IMR-90 (cell line): ENCODE measurements around the gene OTUD5. TPM values are rescaled to one million over a fixed set of nuclear protein-coding genes. Genes with fewer than 3 reads are reported as not detected.

ENCODE experiments used
- ATAC-seq: fragments of 200-7000 bp; cut with Tn5 transposase; 2 replicates; pipeline ENCODE4 v1.9.1; 2020; ENCODE audit warnings: low read depth, mild to moderate bottlenecking, moderate library complexity
- BruUV-seq: library from RNA; stranded (reverse); fragments of 400-500 nt; replicated peaks from 2 replicates; lab custom pipeline; 2021; lab: Mats Ljungman, UMichigan
- CTCF ChIA-PET: fragments of 300-600 bp; formaldehyde crosslinking; extraction: SDS; loops from one replicate; lab custom pipeline; 2021; ENCODE audit warnings: antibody characterized with exemption; lab: Yijun Ruan, JAX
- POLR2A ChIA-PET: fragments of 300-600 bp; sonication (Branson Sonifier 250); formaldehyde crosslinking; loops from one replicate; lab custom pipeline; 2022; ENCODE audit warnings: antibody characterized with exemption; ENCODE audit not compliant: unreplicated experiment; lab: Charles Lee
- DNase-seq: peaks from one replicate; pipeline ENCODE4 v3.0.0; 2013
- H2AFZ ChIP-seq: replicated peaks from 2 replicates; pipeline ENCODE3; 2013; ENCODE audit warnings: low read length, mild to moderate bottlenecking; ENCODE audit not compliant: poor library complexity
- H2AK5ac ChIP-seq: 2 replicates; pipeline ENCODE4 v1.6.1; 2013; ENCODE audit warnings: low read depth, low read length, inconsistent platforms
- H2AK9ac ChIP-seq: replicated peaks from 2 replicates; pipeline ENCODE3; 2013; ENCODE audit warnings: mild to moderate bottlenecking, low read depth, low read length, moderate library complexity; ENCODE audit not compliant: poor library complexity
- H2BK120ac ChIP-seq: 2 replicates; pipeline ENCODE4 v1.6.1; 2013; ENCODE audit warnings: low read depth, low read length, inconsistent platforms
- H2BK15ac ChIP-seq: 3 replicates; pipeline ENCODE4 v1.6.1; 2013; ENCODE audit warnings: low read depth, low read length, inconsistent platforms
- H2BK20ac ChIP-seq: 2 replicates; pipeline ENCODE4 v1.6.1; 2013; ENCODE audit warnings: low read depth, mild to moderate bottlenecking, inconsistent platforms, low read length, moderate library complexity
- H2BK5ac ChIP-seq: 2 replicates; pipeline ENCODE4 v1.6.1; 2013; ENCODE audit warnings: mild to moderate bottlenecking, low read depth, low read length, inconsistent platforms; ENCODE audit not compliant: poor library complexity, severe bottlenecking
- H3K14ac ChIP-seq: replicated peaks from 2 replicates; pipeline ENCODE4 v1.6.1; 2013; ENCODE audit warnings: low read depth, low read length, inconsistent platforms
- H3K18ac ChIP-seq: 2 replicates; pipeline ENCODE4 v1.6.1; 2013; ENCODE audit warnings: low read depth, low read length, control low read depth
- H3K23ac ChIP-seq: 2 replicates; pipeline ENCODE4 v1.6.1; 2013; ENCODE audit warnings: low read depth, low read length, inconsistent platforms
- H3K27ac ChIP-seq: 2 replicates; pipeline ENCODE4 v1.5.1; 2013; ENCODE audit warnings: mild to moderate bottlenecking, control low read depth, low read length; ENCODE audit not compliant: insufficient read depth
- H3K27me3 ChIP-seq: 2 replicates; pipeline ENCODE4 v1.6.1; 2013; ENCODE audit warnings: low read length; ENCODE audit not compliant: control insufficient read depth, insufficient read depth
- H3K36me3 ChIP-seq: 2 replicates; pipeline ENCODE4 v1.6.1; 2013; ENCODE audit warnings: low read length, mixed read lengths; ENCODE audit not compliant: control insufficient read depth, insufficient read depth
- H3K4ac ChIP-seq: 2 replicates; pipeline ENCODE4 v1.6.1; 2013; ENCODE audit warnings: low read depth, low read length, inconsistent platforms
- H3K4me1 ChIP-seq: 2 replicates; pipeline ENCODE4 v1.6.1; 2013; ENCODE audit warnings: low read length, mixed read lengths; ENCODE audit not compliant: control insufficient read depth, insufficient read depth
- H3K4me2 ChIP-seq: 2 replicates; pipeline ENCODE4 v1.6.1; 2013; ENCODE audit warnings: low read depth, mild to moderate bottlenecking, control low read depth, low read length, moderate library complexity
- H3K4me3 ChIP-seq: 2 replicates; pipeline ENCODE4 v1.5.1; 2013; ENCODE audit warnings: low read depth, mild to moderate bottlenecking, control low read depth, low read length, moderate library complexity; ENCODE audit not compliant: insufficient read depth
- H3K56ac ChIP-seq: 2 replicates; pipeline ENCODE4 v1.6.1; 2013; ENCODE audit warnings: low read length, inconsistent platforms; ENCODE audit not compliant: insufficient read depth; ENCODE audit errors: extremely low read depth
- H3K79me1 ChIP-seq, 2 experiments: 2 replicates each; pipeline ENCODE4 v1.6.1; 2013; ENCODE audit warnings: low read length in 2 of 2, inconsistent platforms in 1 of 2, low read depth in 1 of 2
- H3K9ac ChIP-seq: 2 replicates; pipeline ENCODE4 v1.6.1; 2013; ENCODE audit warnings: low read depth, low read length, control low read depth
- H3K9me1 ChIP-seq: 2 replicates; pipeline ENCODE4 v1.6.1; 2013; ENCODE audit warnings: low read length, inconsistent platforms; ENCODE audit not compliant: insufficient read depth
- H3K9me3 ChIP-seq: 2 replicates; pipeline ENCODE4 v1.6.1; 2013; ENCODE audit warnings: low read length; ENCODE audit not compliant: control insufficient read depth, insufficient read depth
- H4K20me1 ChIP-seq: 2 replicates; pipeline ENCODE4 v1.6.1; 2013; ENCODE audit warnings: low read length, inconsistent platforms; ENCODE audit not compliant: insufficient read depth
- H4K5ac ChIP-seq: 2 replicates; pipeline ENCODE4 v1.6.1; 2013; ENCODE audit warnings: mild to moderate bottlenecking, low read depth, low read length, control low read depth
- H4K8ac ChIP-seq, 2 experiments: 2 replicates each; pipeline ENCODE4 v1.6.1; 2013; ENCODE audit warnings: low read depth in 2 of 2, low read length in 2 of 2, control low read depth in 1 of 2, inconsistent platforms in 1 of 2
- H4K91ac ChIP-seq: 2 replicates; pipeline ENCODE4 v1.6.1; 2013; ENCODE audit warnings: low read depth, low read length, inconsistent platforms; ENCODE audit not compliant: insufficient read depth
- BHLHE40 ChIP-seq: fragments of 150-350 bp; IDR thresholded peaks from 2 replicates; pipeline ENCODE4 v1.6.1; 2016; ENCODE audit warnings: mild to moderate bottlenecking, low read depth, low read length
- CEBPB ChIP-seq: IDR thresholded peaks from 2 replicates; pipeline ENCODE4 v1.6.1; 2012; ENCODE audit warnings: low read depth, low read length, improper control_type of control experiment
- CHD1 ChIP-seq: IDR thresholded peaks from 2 replicates; pipeline ENCODE4 v1.6.1; 2012; ENCODE audit warnings: low read depth, low read length, improper control_type of control experiment
- CTCF ChIP-seq: conservative IDR thresholded peaks from 2 replicates; pipeline ENCODE4 v1.5.1; 2012; ENCODE audit warnings: mild to moderate bottlenecking, low read depth, low read length, improper control_type of control experiment
- ELK1 ChIP-seq: fragments of 150-350 bp; IDR thresholded peaks from 2 replicates; pipeline ENCODE4 v1.6.1; 2016; ENCODE audit warnings: low read depth, mild to moderate bottlenecking, low read length, moderate library complexity, borderline replicate concordance
- FOS ChIP-seq: fragments of 150-350 bp; IDR thresholded peaks from 2 replicates; pipeline ENCODE4 v1.6.1; 2016; ENCODE audit warnings: low read depth, low read length
- MAFK ChIP-seq: IDR thresholded peaks from 2 replicates; pipeline ENCODE4 v1.6.1; 2012; ENCODE audit warnings: low read depth, low read length, improper control_type of control experiment
- MAZ ChIP-seq: IDR thresholded peaks from 2 replicates; pipeline ENCODE4 v1.6.1; 2012; ENCODE audit warnings: low read depth, mild to moderate bottlenecking, low read length, improper control_type of control experiment, moderate library complexity, borderline replicate concordance
- MXI1 ChIP-seq: IDR thresholded peaks from 2 replicates; pipeline ENCODE4 v1.6.1; 2012; ENCODE audit warnings: low read depth, mild to moderate bottlenecking, low read length, moderate library complexity, borderline replicate concordance
- NFE2L2 ChIP-seq: fragments of 150-350 bp; IDR thresholded peaks from 2 replicates; pipeline ENCODE4 v1.6.1; 2016; ENCODE audit warnings: low read depth, mild to moderate bottlenecking, low read length
- POLR2A ChIP-seq: IDR thresholded peaks from 2 replicates; pipeline ENCODE4 v1.6.1; 2012; ENCODE audit warnings: mild to moderate bottlenecking, low read depth, low read length
- RAD21 ChIP-seq: IDR thresholded peaks from 2 replicates; pipeline ENCODE4 v1.6.1; 2012; ENCODE audit warnings: low read length, improper control_type of control experiment
- RCOR1 ChIP-seq: IDR thresholded peaks from 2 replicates; pipeline ENCODE4 v1.6.1; 2012; ENCODE audit warnings: mild to moderate bottlenecking, low read length, improper control_type of control experiment; ENCODE audit not compliant: insufficient replicate concordance
- RFX5 ChIP-seq: IDR thresholded peaks from 2 replicates; pipeline ENCODE4 v1.8.0; 2012; ENCODE audit warnings: low read depth, mild to moderate bottlenecking, low read length, moderate library complexity
- SMC3 ChIP-seq: fragments of 150-350 bp; IDR thresholded peaks from 2 replicates; pipeline ENCODE4 v1.6.1; 2016; ENCODE audit warnings: low read depth, mild to moderate bottlenecking, antibody characterized with exemption, low read length, moderate library complexity
- USF2 ChIP-seq: fragments of 150-350 bp; IDR thresholded peaks from 2 replicates; pipeline ENCODE4 v1.6.1; 2017; ENCODE audit warnings: mild to moderate bottlenecking, antibody characterized with exemption, low read length, low read depth
- WGBS, 2 experiments: methylation state at CpG; one replicate each; pipeline versions ENCODE4 v1.1.5 to v1.1.7; 2013; ENCODE audit warnings: missing lambda C conversion rate in 2 of 2; ENCODE audit not compliant: insufficient read length in 1 of 2; ENCODE audit errors: extremely low coverage in 2 of 2; 5-methylcytosine and 5-hydroxymethylcytosine counted together
- dilution Hi-C: fragments of 300-500 bp; cut with HindIII; formaldehyde crosslinking; loops from one replicate; pipeline ENCODE4 v1.14.3; 2018; ENCODE audit warnings: low sequenced_read_pairs; ENCODE audit not compliant: unreplicated experiment
- in situ Hi-C: fragments of 300-500 bp; cut with MboI; formaldehyde crosslinking; loops from 3 replicates; pipeline ENCODE4 v1.14.3; 2019; ENCODE audit warnings: low sequenced_read_pairs, inconsistent platforms, mixed read lengths
- intact Hi-C: fragments of 100-400 bp; cut with micrococcal nuclease; formaldehyde crosslinking; loops from 2 replicates; pipeline ENCODE4 v1.10.0; 2022
- polyA plus RNA-seq, 3 experiments: library from polyadenylated mRNA; depleted of rRNA; stranded (reverse); fragments of >200 nt; gene quantifications; 2 replicates each; pipeline ENCODE4 v1.2.3, GENCODE V29; 2012; ENCODE audit warnings: low replicate concordance in 1 of 3
- total RNA-seq: library from RNA; depleted of rRNA; stranded (reverse); fragments of >200 nt; gene quantifications from 2 replicates; pipeline ENCODE4 v1.2.3, GENCODE V29; 2012

The OTUD5 gene
- total and polyA plus RNA-seq, 2 of the 4 experiments (the other 2 are of a cell fraction) = 30.6 to 50.4 TPM

- Histone ChIP-seq H3K9ac (no peak overlapping the region), H3K36me3 (peaks cover 26% of the 10 kb centered on the region), H3K79me1 (peaks cover 2 to 8% of the 10 kb centered on the region in 2 experiments; a peak in 3 of 4 replicates), H3K4me2 (no peak overlapping the region), H3K18ac (no peak overlapping the region), H2AFZ (no peak overlapping the region), H3K4me3 (no peak overlapping the region), H3K4ac (no peak overlapping the region), H4K91ac (no peak overlapping the region), H3K4me1 (peaks cover 3% of the 10 kb centered on the region; the same call in 1 of the 2 replicates), H4K8ac (no peak overlapping the region), H3K14ac (no peak overlapping the region), H2BK15ac (no peak overlapping the region), H2AK9ac (peak overlapping the region; percentile 16), H3K9me1 (no peaks in the 10 kb centered on the region; the same call in 1 of the 2 replicates), H3K27me3 (no peaks in the 10 kb centered on the region), H3K56ac (no peak overlapping the region), H2AK5ac (no peak overlapping the region), H2BK120ac (no peak overlapping the region), H3K23ac (no peak overlapping the region), H4K20me1 (peaks cover 16% of the 10 kb centered on the region; the same call in 1 of the 2 replicates), H2BK20ac (no peak overlapping the region), H3K27ac (no peak overlapping the region), H4K5ac (no peak overlapping the region), H2BK5ac (no peak overlapping the region), H3K9me3 (no peaks in the 10 kb centered on the region; the same call in 1 of the 2 replicates)
- ChIA-PET CTCF (no interaction called here), POLR2A (no interaction called here)
- dilution Hi-C loops = no loop called here
- intact Hi-C loops = no loop called here
- ATAC-seq = no peak
- WGBS, 2 experiments = 81% methylated on average over 6 of the region's 13 CpGs; no CpG with 5 or more reads in 1 of the 2 experiments
- no peak for TF ChIP-seq CTCF
- TF ChIP-seq FOS = no peak
- no peak for TF ChIP-seq RFX5
- no peak for TF ChIP-seq MAZ
- no peak for TF ChIP-seq CHD1
- no peak for TF ChIP-seq MAFK
- no peak for TF ChIP-seq MXI1
- no peak for TF ChIP-seq ELK1
- TF ChIP-seq SMC3 = no peak
- no peak for TF ChIP-seq POLR2A
- no peak for TF ChIP-seq RAD21
- no peak for TF ChIP-seq USF2
- no peak for TF ChIP-seq CEBPB
- TF ChIP-seq RCOR1 = no peak
- TF ChIP-seq NFE2L2 = no peak
- no peak for TF ChIP-seq BHLHE40
- in situ Hi-C loops = no loop called here
- no peak for DNase-seq
- BruUV-seq = no TSS peak
Measured at GRCh38 chrX:48923771-48924170, 33.6 kb downstream of the OTUD5 start.
